K562 (cell line): ENCODE measurements around the gene CASKIN1. TPM values are rescaled to one million over a fixed set of nuclear protein-coding genes. Genes with fewer than 3 reads are reported as not detected.

Experiments
- BCOR ChIP-seq: fragments of 450-650 bp; IDR thresholded peaks from 2 replicates; pipeline ENCODE4 v1.6.1; 2016
- PHF21A ChIP-seq: fragments of 450-650 bp; IDR thresholded peaks from 2 replicates; pipeline ENCODE4 v1.6.1; 2017; ENCODE audit warnings: low read depth, borderline replicate concordance
- RBM17 ChIP-seq: fragments of 200-400 bp; formaldehyde crosslinking; IDR thresholded peaks from 2 replicates; pipeline ENCODE4 v1.6.1; 2017; ENCODE audit warnings: low read depth, mild to moderate bottlenecking, low read length, borderline replicate concordance
- ZBTB1 ChIP-seq: sonication (generic); formaldehyde crosslinking; IDR thresholded peaks from 2 replicates; pipeline ENCODE4 v1.8.1; 2023; ENCODE audit warnings: missing genetic modification reagents, low read depth, mild to moderate bottlenecking, borderline replicate concordance
- polyA plus RNA-seq, 8 experiments: library from polyadenylated mRNA; depleted of rRNA in 4 of 8; stranded (reverse) in 5 of 8; unstranded in 3 of 8; fragments of >200 nt; fragmentation: Nextera tagmentation in 2 of 8; fragmentation: Illumina TruSeq in 1 of 8; extraction: Ambion mirVana in 2 of 8; extraction: Trizol in 1 of 8; gene quantifications; 2 replicates each; pipeline versions ENCODE4 v1.2.1 to v1.2.3, GENCODE V29; 2011 to 2014; ENCODE audit warnings: inconsistent platforms in 1 of 8, missing spikeins in 1 of 8
- total RNA-seq, 7 experiments: library from RNA; depleted of rRNA in 6 of 7; stranded (reverse); fragments of >200 nt in 6 of 7; fragmentation: Illumina TruSeq in 2 of 7; extraction: Trizol in 2 of 7; gene quantifications; 2 replicates each; pipeline versions ENCODE4 v1.2.1 to v1.2.3, GENCODE V29; 2011 to 2021; ENCODE audit warnings: low replicate concordance in 1 of 7
- TF ChIP-seq, protein P1 (sequence below), 2 experiments: fragments of 450-650 bp; IDR thresholded peaks; 2 replicates each; pipeline ENCODE4 v1.6.1; 2016; ENCODE audit warnings: mild to moderate bottlenecking in 2 of 2, borderline replicate concordance in 1 of 2, low read depth in 1 of 2, moderate library complexity in 1 of 2
- TF ChIP-seq, protein P2 (sequence below): fragments of 200-800 bp; sonication (Bioruptor generic); IDR thresholded peaks from 2 replicates; pipeline ENCODE4 v1.6.1; 2017; ENCODE audit warnings: missing genetic modification characterization, missing compliant biosample characterization
- TF ChIP-seq, protein P3 (sequence below): sonication (generic); formaldehyde crosslinking; IDR thresholded peaks from 2 replicates; pipeline ENCODE4 v1.8.0; 2023; ENCODE audit warnings: mild to moderate bottlenecking, missing genetic modification reagents
- TF ChIP-seq, protein P4 (sequence below), 2 experiments: IDR thresholded peaks; 2 replicates each; pipeline ENCODE4 v1.6.1; 2011; ENCODE audit warnings: borderline replicate concordance in 1 of 2, control low read depth in 1 of 2, low read depth in 1 of 2, low read length in 1 of 2, mild to moderate bottlenecking in 1 of 2, mixed read lengths in 1 of 2, moderate library complexity in 1 of 2; ENCODE audit not compliant: insufficient read depth in 1 of 2, insufficient read length in 1 of 2, poor library complexity in 1 of 2, severe bottlenecking in 1 of 2; ENCODE audit errors: extremely low read depth in 1 of 2

The CASKIN1 gene
- total and polyA plus RNA-seq, 9 of the 15 experiments (the other 6 are each of a cell fraction or from before 2014, with no cell fraction given) = 0.15 to 4.5 (median 1.5) TPM; not detected in 2

DNA sequence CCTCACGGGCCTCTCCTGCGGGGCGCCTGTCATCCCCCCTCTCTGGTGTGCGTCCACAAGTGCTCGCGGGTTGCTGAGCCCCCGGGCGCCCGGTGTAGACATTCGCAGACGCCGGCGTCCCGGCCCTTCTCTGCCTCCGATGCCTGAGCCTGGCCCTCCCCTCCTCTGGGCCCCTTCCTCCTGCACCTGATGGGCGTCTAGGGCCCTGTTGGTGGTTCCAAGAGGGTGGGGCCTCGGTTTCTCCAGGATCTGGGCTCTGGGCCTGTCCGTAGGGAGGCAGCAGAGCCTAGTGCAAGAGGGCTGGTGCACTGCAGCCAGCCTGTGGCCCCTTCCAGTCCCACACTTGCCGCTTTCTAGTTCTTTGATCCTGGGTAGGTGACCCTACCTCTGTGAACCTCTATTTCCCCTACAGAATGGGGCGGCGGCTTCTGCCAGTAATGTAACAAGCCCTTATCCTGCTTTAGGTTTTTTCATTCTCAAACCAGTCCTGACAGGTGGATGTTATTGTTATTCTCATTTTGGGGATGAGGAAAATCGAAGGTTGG, 27.6 kb upstream of the CASKIN1 start (continued):
- TF ChIP-seq ZBTB1 = peak; percentile 27; the same call in 1 of the 2 replicates
- TF ChIP-seq, protein P1, sequence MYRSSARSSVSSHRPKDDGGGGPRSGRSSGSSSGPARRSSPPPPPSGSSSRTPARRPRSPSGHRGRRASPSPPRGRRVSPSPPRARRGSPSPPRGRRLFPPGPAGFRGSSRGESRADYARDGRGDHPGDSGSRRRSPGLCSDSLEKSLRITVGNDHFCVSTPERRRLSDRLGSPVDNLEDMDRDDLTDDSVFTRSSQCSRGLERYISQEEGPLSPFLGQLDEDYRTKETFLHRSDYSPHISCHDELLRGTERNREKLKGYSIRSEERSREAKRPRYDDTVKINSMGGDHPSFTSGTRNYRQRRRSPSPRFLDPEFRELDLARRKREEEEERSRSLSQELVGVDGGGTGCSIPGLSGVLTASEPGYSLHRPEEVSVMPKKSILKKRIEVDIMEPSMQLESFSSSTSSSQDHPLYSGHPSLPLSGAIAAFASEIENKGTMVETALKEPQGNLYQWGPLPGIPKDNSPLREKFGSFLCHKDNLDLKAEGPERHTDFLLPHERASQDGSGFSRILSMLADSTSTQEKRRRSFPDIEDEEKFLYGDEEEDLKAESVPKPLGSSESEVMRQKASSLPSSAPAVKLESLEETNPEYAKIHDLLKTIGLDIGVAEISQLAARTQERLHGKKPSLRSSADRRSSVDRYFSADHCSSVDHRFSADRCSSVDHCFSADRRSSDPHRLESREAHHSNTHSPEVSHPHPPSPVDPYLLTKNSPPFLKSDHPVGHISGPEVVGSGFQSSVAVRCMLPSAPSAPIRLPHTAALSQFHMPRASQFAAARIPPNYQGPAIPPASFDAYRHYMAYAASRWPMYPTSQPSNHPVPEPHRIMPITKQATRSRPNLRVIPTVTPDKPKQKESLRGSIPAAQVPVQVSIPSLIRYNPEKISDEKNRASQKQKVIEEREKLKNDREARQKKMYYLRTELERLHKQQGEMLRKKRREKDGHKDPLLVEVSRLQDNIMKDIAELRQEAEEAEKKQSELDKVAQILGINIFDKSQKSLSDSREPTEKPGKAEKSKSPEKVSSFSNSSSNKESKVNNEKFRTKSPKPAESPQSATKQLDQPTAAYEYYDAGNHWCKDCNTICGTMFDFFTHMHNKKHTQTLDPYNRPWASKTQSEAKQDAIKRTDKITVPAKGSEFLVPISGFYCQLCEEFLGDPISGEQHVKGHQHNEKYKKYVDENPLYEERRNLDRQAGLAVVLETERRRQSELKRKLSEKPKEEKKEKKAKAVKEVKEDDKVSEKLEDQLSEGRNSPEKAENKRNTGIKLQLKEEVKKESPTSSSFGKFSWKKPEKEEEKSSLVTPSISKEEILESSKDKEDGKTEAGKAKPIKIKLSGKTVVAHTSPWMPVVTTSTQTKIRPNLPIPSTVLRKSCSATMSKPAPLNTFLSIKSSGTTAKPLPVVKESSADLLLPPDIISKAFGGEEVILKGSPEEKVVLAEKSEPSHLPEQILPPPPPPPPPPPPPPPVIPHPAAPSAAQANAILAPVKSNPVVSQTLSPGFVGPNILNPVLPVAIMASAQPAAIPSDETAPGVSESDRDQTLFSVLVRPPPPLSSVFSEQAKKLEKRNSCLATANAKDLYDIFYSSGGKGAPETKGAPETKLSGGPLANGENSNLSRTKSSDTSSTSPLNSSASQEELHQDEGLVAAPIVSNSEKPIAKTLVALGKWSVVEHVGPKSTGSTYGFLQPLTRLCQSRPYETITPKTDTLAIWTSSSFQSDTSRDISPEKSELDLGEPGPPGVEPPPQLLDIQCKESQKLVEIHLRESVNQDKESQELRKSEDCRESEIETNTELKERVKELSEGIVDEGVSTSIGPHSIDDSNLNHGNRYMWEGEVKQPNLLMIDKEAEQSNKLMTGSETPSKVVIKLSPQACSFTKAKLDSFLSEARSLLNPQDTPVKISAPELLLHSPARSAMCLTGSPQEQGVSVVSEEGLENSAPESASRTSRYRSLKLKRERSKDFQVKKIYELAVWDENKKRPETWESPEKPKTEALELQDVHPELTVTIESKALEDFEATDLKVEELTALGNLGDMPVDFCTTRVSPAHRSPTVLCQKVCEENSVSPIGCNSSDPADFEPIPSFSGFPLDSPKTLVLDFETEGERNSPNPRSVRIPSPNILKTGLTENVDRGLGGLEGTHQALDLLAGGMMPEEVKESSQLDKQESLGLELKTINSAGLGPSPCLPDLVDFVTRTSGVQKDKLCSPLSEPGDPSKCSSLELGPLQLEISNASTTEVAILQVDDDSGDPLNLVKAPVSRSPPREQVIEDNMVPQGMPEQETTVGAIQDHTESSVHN (IDR thresholded peaks at IDR 0.05; ENCODE audit: borderline replicate concordance in 1 of 2, low read depth in 1 of 2) = no peak
- TF ChIP-seq PHF21A = no peak
- TF ChIP-seq, protein P2, sequence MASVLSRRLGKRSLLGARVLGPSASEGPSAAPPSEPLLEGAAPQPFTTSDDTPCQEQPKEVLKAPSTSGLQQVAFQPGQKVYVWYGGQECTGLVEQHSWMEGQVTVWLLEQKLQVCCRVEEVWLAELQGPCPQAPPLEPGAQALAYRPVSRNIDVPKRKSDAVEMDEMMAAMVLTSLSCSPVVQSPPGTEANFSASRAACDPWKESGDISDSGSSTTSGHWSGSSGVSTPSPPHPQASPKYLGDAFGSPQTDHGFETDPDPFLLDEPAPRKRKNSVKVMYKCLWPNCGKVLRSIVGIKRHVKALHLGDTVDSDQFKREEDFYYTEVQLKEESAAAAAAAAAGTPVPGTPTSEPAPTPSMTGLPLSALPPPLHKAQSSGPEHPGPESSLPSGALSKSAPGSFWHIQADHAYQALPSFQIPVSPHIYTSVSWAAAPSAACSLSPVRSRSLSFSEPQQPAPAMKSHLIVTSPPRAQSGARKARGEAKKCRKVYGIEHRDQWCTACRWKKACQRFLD (CRISPR knock-in tag) = 0 out of 2 replicates have a peak, but pooled peaks have one; percentile 45
- TF ChIP-seq, protein P3, sequence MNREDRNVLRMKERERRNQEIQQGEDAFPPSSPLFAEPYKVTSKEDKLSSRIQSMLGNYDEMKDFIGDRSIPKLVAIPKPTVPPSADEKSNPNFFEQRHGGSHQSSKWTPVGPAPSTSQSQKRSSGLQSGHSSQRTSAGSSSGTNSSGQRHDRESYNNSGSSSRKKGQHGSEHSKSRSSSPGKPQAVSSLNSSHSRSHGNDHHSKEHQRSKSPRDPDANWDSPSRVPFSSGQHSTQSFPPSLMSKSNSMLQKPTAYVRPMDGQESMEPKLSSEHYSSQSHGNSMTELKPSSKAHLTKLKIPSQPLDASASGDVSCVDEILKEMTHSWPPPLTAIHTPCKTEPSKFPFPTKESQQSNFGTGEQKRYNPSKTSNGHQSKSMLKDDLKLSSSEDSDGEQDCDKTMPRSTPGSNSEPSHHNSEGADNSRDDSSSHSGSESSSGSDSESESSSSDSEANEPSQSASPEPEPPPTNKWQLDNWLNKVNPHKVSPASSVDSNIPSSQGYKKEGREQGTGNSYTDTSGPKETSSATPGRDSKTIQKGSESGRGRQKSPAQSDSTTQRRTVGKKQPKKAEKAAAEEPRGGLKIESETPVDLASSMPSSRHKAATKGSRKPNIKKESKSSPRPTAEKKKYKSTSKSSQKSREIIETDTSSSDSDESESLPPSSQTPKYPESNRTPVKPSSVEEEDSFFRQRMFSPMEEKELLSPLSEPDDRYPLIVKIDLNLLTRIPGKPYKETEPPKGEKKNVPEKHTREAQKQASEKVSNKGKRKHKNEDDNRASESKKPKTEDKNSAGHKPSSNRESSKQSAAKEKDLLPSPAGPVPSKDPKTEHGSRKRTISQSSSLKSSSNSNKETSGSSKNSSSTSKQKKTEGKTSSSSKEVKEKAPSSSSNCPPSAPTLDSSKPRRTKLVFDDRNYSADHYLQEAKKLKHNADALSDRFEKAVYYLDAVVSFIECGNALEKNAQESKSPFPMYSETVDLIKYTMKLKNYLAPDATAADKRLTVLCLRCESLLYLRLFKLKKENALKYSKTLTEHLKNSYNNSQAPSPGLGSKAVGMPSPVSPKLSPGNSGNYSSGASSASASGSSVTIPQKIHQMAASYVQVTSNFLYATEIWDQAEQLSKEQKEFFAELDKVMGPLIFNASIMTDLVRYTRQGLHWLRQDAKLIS (CRISPR knock-in tag) = 0 out of 2 replicates have a peak, but pooled peaks have one; percentile 11
- peak; percentile 6; the same call in 1 of the 2 replicates for TF ChIP-seq BCOR
- no peak for TF ChIP-seq RBM17
- TF ChIP-seq, protein P4, sequence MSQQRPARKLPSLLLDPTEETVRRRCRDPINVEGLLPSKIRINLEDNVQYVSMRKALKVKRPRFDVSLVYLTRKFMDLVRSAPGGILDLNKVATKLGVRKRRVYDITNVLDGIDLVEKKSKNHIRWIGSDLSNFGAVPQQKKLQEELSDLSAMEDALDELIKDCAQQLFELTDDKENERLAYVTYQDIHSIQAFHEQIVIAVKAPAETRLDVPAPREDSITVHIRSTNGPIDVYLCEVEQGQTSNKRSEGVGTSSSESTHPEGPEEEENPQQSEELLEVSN (IDR thresholded peaks at IDR 0.05; ENCODE audit: borderline replicate concordance in 1 of 2, extremely low read depth in 1 of 2, insufficient read depth in 1 of 2, insufficient read length in 1 of 2, low read depth in 1 of 2, low read length in 1 of 2, poor library complexity in 1 of 2, severe bottlenecking in 1 of 2) = no peak
